HG03066 (cell line): ENCODE results near the gene NFATC2.

Experiments used
- ATAC-seq: cut with Tn5 transposase; IDR thresholded peaks from one replicate; pipeline ENCODE4 v1.9.1; 2021; ENCODE audit warnings: low read depth; ENCODE audit not compliant: unreplicated experiment

The NFATC2 gene

DNA sequence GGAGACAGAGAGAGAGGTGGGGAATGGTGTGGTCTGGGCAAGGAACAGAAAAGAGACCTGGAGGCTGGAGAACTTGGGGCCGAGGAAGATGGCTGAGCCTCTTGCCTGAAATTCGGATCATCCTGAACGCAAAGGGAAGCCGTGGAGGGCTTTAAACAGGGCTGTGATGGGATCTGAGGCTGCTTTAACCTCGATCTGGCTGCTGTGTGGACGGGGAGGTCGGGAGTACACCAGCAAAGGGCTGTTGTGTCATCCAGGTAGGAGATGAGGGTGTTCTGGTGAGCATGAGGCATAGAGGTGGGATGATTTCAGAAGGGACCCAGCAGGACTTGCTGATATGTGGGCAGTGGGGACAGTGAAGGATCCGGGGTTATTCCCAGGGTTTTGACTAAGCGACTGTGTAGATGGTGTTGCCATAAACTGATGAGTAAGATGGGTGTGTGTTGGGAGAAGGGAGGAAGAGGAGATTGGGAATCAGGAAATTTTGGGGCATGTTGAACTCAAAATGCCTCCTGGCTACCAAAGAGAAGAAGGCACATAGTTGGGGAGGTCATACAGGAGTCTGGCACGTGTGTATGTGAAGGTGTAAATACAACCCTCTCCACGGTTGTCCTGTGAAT, 158.5 kb downstream of the NFATC2 start:
- ATAC-seq = no peak

DNA sequence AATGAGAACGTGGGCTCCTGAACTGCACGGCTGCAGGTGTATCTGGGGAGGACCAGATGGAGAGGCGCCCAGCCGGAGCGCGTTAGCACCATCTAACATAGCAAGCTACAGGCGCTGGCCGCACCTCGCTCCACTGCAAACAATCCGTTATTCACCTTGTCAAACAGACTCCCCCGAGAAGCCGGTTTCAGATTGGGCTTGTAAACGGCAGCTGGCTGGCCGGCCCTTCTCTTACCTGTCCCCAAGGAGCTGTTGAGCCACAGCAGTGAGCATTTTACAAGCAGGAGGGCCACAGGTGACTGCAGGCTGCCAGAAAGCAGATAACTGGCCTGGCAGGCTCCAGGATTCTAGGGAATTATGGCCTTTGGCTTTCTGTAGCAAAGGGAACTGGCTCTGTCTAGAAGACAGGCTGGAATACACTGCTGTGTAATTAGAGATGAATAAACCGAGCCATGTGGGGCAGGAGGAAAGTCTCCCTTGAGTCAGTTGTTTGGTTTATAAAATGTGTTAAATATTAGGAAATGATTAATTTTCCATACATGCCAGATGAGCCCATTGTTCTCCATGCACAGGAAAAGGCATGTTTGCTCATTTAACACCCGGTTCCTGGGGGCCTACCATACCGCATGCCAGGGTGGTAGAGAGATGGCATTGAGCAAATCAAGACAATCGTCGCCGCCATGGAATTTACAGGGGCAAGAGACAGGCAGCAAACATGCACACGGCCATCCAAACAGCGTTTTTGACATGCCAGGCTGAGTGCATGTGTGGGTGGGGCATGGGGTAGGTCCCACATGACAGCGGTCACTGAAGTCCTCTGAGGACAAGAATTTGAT, 159.3 kb downstream of the NFATC2 start:
- ATAC-seq = no peak

DNA sequence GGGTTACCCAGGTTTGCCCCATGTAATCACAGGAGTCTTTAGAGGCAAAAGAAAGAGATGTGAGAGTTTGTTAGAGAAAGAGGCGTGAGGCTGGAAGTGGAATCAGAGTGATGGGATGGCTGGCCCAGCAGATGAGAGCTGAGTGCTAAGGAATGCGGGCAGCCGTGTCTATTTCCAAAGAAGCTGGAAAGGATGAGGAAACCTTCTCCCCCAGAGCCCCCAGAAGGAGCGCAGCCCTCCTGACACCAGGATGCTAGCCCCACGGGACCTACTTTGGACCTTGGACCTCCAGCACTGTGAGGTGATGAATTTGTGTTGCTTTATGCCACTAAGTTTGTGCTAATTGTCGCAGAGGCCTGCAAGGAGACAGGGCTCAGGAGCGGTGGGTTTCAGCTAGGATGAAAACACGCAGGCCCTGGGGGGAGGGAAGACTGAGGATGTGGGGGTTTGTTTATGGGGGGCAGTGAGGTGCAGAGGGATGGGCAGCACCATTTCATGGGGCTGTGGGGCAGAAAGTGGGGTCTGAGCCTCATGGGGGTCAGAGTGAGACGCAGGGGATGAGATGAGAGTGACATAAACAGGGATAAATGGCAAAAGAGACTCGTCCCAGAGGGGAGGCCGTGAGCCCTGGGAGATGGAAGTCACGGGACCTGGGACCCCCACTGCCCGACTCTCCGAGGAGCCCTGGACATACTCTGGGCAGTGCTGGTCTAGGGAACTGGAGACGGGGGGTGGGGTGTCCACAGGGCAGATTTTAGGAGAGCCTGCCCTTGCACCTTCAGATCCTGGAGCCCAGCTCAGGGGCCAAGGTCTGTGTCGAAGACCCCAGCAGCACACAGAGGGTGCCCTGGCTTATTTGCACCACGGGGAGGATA, 160.2 kb downstream of the NFATC2 start:
- ATAC-seq = no peak

DNA sequence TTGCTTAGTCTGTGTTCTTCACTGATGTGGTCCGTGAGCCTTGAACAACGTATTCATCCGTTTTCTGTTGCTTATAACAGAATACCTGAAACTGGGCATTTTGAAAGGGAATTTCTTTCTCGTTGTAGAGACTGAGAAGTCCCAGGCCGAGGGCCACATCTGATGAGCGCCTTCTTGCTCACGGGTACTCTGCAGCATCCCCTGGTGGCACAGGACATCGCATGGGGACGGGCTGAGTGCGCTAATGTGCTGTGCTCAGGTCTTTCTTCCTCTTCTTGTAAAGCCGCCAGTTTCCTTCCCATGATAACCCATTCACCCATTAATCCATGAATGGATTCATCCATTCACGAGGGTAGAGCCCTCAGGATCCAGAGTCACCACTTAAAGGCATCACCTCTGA, 161.0 kb downstream of the NFATC2 start:
- ATAC-seq = no peak

DNA sequence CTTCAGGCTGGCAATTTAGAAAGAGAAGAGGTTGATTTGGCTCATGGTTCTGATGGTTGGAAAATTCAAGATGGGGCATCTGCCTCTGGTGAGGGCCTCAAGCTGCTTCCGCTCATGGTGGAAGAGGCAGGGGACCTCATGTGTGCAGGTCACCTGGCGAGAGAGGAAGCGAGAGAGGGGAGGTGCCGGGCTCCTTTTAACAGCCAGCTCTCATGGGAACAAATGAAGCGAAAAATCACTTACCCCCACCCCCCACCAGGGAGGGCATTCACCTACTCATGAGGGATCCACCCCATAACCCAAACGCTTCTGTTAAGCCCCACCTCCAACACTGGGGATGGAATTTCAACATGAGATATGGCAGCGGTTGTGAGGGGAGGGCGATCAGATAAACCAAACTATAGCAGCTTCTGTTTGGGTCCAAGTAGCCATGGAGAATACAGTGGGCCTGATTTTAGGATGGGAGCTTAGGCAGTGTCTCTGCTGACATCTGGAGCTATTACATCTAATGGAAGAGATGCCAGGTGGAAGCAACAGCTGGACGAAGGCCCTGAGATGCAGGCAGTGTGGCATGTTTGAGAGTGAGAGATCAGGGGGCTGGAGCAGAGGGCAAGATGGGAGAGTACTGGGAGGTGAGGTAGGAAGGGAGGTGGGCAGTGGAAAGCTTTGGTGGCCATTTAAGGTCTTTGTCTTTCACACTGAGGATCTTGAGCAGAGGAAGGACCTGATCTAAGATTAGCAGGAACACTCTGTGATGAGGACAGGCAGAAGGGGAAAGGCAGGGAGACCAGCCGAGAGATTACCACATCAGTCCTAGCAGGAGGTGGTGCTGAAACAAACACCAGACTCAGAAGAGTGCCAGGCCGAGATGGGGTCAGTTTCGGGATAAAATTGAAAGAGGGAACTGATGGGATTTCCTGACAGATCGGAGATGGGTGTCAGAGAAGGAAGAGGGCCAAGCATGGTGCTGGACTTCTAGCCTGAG, 161.8 kb downstream of the NFATC2 start:
- ATAC-seq = no peak

DNA sequence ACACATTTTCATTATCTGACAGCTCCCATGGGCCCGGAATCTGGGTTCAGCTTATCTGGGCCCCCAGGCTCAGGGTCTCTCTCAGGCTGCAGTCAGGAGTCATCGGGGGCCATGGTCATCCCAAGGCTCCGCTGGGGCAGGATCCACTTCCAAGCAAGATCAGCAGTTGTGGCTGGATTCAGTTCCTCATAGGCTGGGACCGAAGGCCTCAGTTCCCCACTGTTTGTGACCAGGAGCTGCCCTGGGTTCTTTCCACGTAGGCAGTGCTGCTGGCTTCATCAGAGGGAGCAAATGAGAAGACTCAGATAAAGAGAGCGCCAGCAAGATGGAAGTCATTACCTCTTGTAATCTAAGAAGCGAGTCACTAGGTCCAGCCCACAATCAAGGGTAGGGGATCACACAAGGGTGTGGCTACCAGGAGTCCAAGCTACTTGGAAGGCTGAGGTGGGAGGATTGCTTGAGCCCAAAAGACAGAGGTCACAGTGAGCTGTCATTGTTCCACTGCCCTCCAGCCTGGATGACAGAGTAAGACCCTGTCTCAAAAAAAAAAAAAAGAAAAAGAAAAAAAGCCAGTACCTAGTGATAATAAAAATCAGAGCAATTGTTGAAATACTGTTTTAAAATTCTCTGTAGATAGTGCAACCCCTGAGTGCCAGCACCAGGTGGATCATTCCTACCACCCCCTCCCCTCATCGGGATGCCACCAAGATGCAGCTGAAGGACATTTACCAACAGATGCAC, 162.7 kb downstream of the NFATC2 start:
- ATAC-seq = no peak

DNA sequence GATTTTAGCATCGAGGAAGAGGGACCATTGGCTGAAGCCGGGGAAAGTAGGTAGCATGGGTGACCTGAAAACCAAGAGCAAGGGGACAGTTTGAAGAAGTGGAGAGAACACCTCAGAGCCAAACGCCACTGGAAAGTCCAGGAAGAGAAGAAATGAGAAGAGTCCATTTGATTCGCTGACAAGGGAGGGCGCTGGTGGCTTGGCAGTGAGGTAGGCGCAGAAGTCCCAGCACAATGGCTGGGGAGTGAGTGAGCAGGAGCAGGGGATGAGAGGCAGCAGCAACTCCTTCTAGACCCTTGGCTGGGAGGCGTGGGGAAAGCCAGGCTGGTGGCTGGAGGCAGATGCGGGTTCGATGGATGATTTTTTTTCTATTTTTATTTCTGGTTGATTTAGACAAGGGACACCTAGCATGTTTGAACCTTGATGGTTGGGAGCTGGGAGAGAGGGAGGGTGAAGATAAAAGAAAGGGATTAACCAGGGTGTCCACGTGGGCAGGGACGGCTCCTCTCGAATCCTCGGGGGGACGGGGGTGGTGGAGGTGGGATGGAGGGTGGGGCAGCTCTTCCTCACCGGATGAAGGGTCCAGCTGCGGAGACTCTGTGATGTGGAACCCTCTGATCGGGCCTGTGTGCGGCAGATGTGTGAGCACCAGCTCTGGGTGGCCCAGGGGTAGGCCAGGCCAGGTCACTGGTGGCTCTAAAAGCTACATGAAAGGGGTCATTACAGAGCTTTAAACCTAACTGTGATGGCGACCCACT, 164.2 kb downstream of the NFATC2 start:
- ATAC-seq = no peak

DNA sequence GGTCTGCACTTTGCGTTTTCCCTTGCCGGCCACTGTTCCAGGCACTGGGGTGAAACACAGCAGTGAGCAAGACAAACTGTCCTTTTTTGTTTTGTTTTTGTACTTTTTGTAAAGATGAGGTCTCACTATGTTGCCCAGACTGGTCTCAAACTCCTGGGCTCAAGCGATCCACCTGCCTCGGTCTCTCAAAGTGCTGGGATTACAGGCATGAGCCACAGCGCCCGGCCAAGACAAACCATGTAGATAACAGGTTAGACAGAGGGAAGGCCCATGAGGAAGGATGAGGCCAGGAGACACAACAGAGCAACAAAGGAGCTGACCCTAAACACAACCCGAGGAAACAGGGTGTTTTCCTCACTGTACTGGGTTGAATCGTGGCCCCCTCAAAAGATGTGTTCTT, 165.4 kb downstream of the NFATC2 start:
- ATAC-seq = no peak

DNA sequence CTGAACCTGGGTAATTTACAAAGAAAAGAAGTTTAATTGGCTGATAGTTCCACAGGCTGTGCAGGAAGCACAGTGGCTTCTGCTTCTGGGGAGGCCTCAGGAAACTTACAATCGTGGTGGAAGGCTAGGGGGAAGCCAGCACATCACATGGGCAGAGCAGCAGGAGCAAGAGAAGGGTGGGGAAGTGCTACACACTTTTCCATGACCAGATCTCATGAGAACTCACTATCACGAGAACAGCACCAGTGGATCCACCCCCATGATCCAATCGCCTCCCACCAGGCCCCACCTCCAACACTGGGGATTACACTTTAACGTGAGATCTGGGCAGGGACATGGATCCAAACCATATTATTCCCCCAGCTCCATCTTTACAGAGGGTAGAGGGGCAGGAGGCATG, 166.4 kb downstream of the NFATC2 start:
- ATAC-seq = no peak

DNA sequence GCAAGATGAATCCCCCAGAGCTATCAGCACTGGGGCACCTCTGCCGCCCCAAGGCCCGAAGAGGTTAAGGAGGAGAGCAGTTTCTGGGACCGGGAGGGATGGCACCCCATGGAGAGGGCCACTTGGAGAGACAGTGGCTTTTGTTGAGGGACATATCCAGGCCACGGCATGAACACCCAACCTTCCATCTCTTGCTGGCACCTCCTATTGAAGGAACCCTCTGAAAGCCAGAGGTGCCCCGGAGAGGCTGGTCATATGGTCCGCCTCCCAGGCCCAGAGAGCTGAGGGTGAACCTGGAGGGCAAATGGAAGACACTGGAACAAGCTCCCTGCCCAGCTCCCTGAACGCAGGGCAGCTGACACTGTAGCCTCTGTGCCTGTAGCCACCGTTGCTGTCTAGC, 167.0 kb downstream of the NFATC2 start:
- no peak for ATAC-seq

DNA sequence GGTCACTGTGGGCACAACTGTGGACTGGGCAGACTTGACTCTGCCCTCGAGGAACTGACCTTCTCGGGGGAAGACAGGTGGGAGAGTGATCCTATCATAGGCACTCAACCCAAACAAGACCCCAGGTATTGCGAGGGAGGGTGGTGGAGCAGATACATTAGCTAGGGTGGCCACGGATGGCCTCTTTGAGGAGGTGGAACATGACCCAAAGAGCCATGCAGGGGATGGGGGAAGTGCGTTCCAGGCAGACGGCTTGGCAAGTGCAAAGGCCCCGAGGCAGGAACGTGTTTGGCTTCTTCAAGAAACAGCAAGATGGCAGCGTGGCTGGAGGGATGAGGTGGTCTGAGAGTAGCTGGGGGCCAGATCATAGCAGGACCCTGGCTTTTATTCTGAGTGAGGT, 167.6 kb downstream of the NFATC2 start:
- no peak for ATAC-seq

DNA sequence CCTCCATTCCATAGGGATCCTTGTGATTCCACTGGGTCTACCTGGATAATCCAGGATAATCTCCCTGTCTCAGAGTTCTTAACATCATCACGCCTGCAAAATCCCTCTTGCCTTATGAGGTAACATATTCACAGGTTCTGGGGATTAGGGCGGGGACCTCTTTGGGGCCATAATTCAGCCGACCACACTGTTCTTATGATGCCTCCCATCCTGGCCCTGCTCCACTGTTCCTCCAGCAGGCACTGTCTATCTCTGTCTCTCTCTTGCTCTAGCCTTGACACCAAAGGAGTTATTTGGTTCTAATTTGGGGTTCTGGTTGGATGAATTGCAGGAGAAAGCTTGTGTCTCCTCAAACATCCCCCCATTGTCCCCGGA, 168.1 kb downstream of the NFATC2 start:
- no peak for ATAC-seq

DNA sequence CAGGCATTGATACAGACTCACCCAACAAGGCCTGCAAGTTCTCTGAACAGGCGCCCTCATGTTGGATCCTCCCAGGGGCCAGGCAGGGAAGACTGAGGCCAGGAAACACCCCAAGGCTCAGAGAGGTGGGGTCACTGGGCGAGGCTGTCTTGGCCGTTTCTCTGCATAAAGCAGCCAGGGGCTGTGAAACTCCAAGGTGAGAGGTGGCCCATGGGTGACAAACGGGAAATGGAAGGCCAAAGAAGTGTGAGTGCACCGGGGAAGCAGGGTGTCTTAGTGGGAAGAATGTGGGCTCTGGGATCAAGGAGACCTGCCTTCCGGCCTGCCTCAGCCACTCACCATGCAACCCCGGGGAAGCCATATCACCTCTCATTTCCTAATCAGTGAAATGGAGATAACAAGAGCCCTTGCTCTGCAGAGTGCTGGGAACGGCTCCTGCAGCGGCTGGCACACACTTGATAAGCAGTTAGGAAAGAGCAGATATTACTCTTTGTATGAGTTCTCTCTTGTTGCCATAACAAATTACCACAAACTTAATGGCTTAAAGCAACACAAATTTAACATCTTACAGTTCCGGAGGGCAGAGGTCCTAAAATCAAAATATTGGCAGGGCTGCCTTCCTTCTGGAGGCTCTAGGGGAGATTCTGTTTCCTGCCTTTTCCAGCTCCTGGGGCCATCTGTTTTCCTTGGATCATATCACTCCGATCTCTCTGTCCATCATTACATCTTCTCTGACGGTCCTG, 168.6 kb downstream of the NFATC2 start:
- ATAC-seq = no peak

DNA sequence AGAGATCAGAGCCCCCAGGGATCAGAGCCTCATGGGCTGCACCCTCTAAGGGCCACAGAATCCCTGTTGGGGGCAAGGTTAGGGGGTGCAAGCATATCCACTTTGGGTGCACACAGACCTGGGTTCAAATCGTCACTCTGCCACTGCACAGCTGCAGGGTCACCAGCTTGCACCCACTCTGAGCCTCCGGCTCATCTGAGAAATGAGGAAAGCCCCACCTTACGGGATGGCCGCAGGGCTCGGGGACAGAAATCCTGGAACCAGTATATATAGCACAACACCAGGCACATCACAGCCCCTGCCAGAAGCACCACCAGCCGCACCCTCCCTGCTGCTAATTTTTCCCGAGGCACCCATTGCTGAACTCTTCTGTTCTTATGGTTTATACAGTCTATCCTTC, 169.6 kb downstream of the NFATC2 start:
- no peak for ATAC-seq

DNA sequence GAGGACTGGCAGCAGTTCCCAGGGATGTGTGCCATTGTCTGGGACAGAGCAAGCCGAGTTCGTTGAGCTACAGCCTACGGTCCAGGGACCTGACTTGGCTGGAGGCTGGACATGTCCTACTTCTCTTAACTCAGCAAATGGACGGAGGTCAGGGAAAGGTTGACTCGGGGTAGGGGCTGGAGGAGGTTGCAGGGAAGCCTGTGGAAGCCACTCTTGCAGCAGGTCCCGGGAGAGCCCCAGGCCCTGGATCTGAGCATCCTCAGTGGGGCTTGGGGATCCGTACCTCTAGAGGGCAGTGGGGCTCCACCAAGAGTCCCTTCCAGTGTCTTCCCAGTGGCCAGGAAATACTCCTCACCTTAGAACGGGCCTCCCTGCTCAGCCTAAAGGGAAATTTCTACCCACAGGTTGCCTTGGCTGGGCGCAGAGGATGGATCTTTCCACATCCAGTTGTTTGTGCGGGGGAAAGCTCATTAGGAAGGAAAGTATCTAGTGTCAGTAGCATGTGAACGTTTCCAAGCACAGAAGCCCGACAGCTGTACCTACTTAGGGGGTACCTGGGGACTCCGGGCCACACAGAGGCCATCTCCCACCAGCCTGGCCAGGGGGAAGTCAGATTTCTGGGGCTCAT, 170.2 kb downstream of the NFATC2 start:
- peak; percentile 58 for ATAC-seq

DNA sequence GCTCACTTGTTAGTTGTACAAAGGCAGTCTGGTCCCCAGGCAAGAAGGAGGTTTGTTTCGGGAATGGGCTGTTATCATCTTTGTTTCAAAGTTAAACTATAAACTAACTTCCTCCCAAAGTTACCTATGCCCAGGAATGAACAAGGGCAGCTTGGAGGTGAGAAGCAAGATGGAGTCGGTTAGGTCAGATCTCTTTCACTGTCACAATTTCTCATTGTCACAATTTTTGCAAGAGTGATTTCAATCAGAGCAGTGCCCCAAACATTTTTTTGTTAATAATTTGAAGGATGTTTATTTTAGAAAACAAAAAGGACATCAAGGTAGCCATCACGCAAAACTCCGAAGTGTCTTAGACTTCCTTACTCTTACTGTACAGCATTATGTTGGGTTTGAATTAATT, 170.8 kb downstream of the NFATC2 start:
- no peak for ATAC-seq

DNA sequence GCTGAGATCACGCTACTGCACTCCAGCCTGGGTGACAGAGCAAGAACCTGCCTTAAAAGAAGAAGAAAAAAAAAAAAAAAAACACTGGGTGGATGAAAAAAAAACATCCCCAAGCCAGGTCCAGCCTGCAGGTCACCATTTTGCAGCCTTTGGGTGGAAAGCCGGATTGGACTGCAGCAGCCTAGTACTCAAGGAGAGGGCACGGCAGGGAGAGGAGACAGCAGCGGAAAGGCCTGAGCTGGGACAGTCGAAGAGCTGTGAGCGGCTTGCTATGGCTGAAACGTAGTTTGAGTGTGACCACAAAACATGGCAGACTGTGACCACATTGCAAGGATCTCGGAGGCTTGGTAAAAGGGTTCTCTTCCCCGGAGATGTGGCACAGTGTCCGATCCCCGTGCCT, 173.0 kb downstream of the NFATC2 start:
- ATAC-seq = no peak
